OCI-LY7 (cell line): ENCODE data around the gene RRP36. TPM values are rescaled to one million over a fixed set of nuclear protein-coding genes. Genes with fewer than 3 reads are reported as not detected.
"Not testable (repeated sequence)": the region's sequence is repeated elsewhere in the genome, so short reads cannot be mapped to it uniquely, and the experiment has no call there.

Experiments
- BruUV-seq: library from RNA; stranded (reverse); fragments of 400-500 nt; replicated peaks from 2 replicates; lab custom pipeline; 2021; lab: Mats Ljungman, UMichigan
- CTCF ChIA-PET: fragments of 300-600 bp; sonication (Branson Sonifier 250); formaldehyde crosslinking; loops from one replicate; lab custom pipeline; 2022; ENCODE audit warnings: antibody characterized with exemption; ENCODE audit not compliant: unreplicated experiment; lab: Charles Lee
- POLR2A ChIA-PET: fragments of 300-600 bp; sonication (Branson Sonifier 250); formaldehyde crosslinking; loops from one replicate; lab custom pipeline; 2022; ENCODE audit warnings: antibody characterized with exemption; lab: Charles Lee
- DNase-seq: peaks from one replicate; pipeline ENCODE4 v3.0.0-alpha.2; 2015; ENCODE audit warnings: low spot score
- H2AFZ ChIP-seq: fragments of 200-600 bp; sonication (generic), shearing (Covaris generic); 2 replicates; pipeline ENCODE4 v1.6.1; 2014; ENCODE audit warnings: mild to moderate bottlenecking, antibody characterized with exemption, low read length, moderate library complexity
- H3K27ac ChIP-seq: fragments of 200-600 bp; sonication (generic); 2 replicates; pipeline ENCODE4 v1.5.1; 2014; ENCODE audit warnings: mixed run types, low read depth, mild to moderate bottlenecking, moderate library complexity, low read length, inconsistent platforms; ENCODE audit not compliant: poor library complexity, severe bottlenecking
- H3K36me3 ChIP-seq: fragments of 200-600 bp; sonication (generic); 2 replicates; pipeline ENCODE4 v1.6.1; 2014; ENCODE audit warnings: mild to moderate bottlenecking, antibody characterized with exemption, low read length, moderate library complexity, mixed read lengths; ENCODE audit not compliant: insufficient read depth
- H3K4me1 ChIP-seq: fragments of 200-600 bp; sonication (generic); 2 replicates; pipeline ENCODE4 v1.5.1; 2014; ENCODE audit warnings: mild to moderate bottlenecking, low read length; ENCODE audit not compliant: insufficient read depth, poor library complexity, severe bottlenecking
- H3K4me2 ChIP-seq: fragments of 200-600 bp; sonication (generic); 2 replicates; pipeline ENCODE4 v1.6.1; 2014; ENCODE audit warnings: mild to moderate bottlenecking, low read length
- H3K4me3 ChIP-seq: fragments of 200-600 bp; sonication (generic); 2 replicates; pipeline ENCODE4 v1.5.1; 2014; ENCODE audit warnings: mild to moderate bottlenecking, low read depth, low read length; ENCODE audit not compliant: poor library complexity, severe bottlenecking
- H3K79me2 ChIP-seq: fragments of 200-600 bp; sonication (generic); 2 replicates; pipeline ENCODE4 v1.6.1; 2016; ENCODE audit warnings: low read depth, mild to moderate bottlenecking, low read length, moderate library complexity, mixed read lengths; ENCODE audit not compliant: insufficient read depth
- H3K9me2 ChIP-seq: fragments of 200-600 bp; sonication (generic); 2 replicates; pipeline ENCODE4 v1.6.1; 2016; ENCODE audit warnings: mild to moderate bottlenecking, low read length, mixed read lengths; ENCODE audit not compliant: insufficient read depth
- H3K9me3 ChIP-seq: fragments of 200-600 bp; sonication (generic); 2 replicates; pipeline ENCODE4 v1.6.1; 2014; ENCODE audit warnings: mild to moderate bottlenecking, mixed run types, low read length, mixed read lengths
- H4K20me1 ChIP-seq: fragments of 200-600 bp; sonication (generic); 2 replicates; pipeline ENCODE4 v1.6.1; 2014; ENCODE audit warnings: mild to moderate bottlenecking, antibody characterized with exemption, low read length, moderate library complexity, mixed read lengths; ENCODE audit not compliant: insufficient read depth
- EZH2phosphoT487 ChIP-seq: fragments of 200-600 bp; sonication (generic); IDR thresholded peaks from 2 replicates; pipeline ENCODE4 v1.6.1; 2018; ENCODE audit warnings: low read depth, borderline replicate concordance, mild to moderate bottlenecking, mixed run types, antibody characterized with exemption, low read length, moderate library complexity, mixed read lengths
- intact Hi-C: fragments of 100-400 bp; cut with micrococcal nuclease; formaldehyde crosslinking; loops from one replicate; pipeline ENCODE4 v1.10.0; 2022; ENCODE audit not compliant: unreplicated experiment
- total RNA-seq, 2 experiments: library from RNA; depleted of rRNA in 1 of 2; stranded (reverse); fragments of >200 nt in 1 of 2; shearing (Covaris generic) in 1 of 2; gene quantifications; 2 replicates each; pipeline ENCODE4 v1.2.3, GENCODE V29; 2014 to 2022
- TF ChIP-seq, protein P1 (sequence below): fragments of 200-600 bp; sonication (generic); conservative IDR thresholded peaks from 2 replicates; pipeline ENCODE4 v1.5.1; 2014; ENCODE audit warnings: mild to moderate bottlenecking, antibody characterized with exemption, low read length, moderate library complexity, mixed read lengths

RRP36 gene
- total RNA-seq, 2 experiments from 2014 or later = 61.1 to 75.9 TPM

DNA sequence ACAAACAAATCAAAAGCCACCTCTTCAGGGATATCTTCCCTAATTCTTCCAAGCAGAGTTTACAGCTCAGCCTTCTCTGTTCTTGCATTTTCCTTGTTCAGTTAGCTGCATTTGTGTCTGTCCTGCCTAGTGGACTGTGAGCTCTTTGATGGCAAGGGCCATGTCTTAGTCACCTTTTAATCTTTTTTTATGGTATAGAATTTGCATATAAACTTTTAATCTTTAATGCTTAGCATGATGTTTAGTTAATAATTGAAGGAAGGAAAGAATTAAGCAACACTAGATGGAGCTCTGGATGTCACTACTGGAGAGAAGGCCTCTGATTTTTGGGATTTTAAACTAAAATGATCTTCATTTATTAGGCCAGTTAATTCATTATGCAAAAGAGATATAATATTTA, 24.9 kb upstream of the RRP36 start:
- Histone ChIP-seq H3K9me2 (no peaks in the 10 kb centered on the region), H3K4me3 (no peak overlapping the region), H3K27ac (no peak overlapping the region), H3K79me2 (no peaks in the 10 kb centered on the region), H3K4me2 (no peak overlapping the region), H3K4me1 (no peaks in the 10 kb centered on the region), H3K9me3 (no peaks in the 10 kb centered on the region), H3K36me3 (0 out of 2 replicates have a peak, but pooled peaks cover 3% of the 10 kb centered on the region), H4K20me1 (no peaks in the 10 kb centered on the region), H2AFZ (no peak overlapping the region)
- BruUV-seq = no TSS peak
- DNase-seq = no peak
- no peak for TF ChIP-seq EZH2phosphoT487
- TF ChIP-seq, protein P1, sequence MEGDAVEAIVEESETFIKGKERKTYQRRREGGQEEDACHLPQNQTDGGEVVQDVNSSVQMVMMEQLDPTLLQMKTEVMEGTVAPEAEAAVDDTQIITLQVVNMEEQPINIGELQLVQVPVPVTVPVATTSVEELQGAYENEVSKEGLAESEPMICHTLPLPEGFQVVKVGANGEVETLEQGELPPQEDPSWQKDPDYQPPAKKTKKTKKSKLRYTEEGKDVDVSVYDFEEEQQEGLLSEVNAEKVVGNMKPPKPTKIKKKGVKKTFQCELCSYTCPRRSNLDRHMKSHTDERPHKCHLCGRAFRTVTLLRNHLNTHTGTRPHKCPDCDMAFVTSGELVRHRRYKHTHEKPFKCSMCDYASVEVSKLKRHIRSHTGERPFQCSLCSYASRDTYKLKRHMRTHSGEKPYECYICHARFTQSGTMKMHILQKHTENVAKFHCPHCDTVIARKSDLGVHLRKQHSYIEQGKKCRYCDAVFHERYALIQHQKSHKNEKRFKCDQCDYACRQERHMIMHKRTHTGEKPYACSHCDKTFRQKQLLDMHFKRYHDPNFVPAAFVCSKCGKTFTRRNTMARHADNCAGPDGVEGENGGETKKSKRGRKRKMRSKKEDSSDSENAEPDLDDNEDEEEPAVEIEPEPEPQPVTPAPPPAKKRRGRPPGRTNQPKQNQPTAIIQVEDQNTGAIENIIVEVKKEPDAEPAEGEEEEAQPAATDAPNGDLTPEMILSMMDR = no peak; the same call in 1 of the 2 replicates
- intact Hi-C loops = no loop called here
- POLR2A ChIA-PET = interaction anchor here (1.1 to 1.4 kb wide), 4 partner anchors 11 to 18 kb away, joined by 3 to 6 read pairs (median 4); partner anchors contain the start of genes PEX6 and PPP2R5D
- CTCF ChIA-PET = no interaction called here

DNA sequence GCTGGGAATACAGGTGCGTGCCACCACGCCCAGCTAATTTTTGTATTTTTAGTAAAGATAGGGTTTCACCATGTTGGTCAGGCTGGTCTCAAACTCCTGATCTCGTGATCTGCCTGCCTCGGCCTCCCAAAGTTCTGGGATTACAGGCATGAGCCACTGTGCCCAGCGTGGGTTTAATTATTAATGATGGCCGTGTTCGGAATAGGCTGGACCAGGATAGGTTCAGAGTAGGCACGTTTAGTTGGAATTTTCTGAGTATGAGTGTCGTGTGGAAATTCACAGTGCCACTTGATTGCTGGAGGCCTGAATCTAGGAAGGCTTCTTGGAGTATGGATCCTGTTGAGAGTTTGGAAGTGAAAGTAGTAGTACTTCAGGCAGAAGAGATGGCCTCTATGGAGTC, 23.2 kb upstream of the RRP36 start:
- BruUV-seq, CTCF ChIA-PET, H3K4me1 ChIP-seq, H4K20me1 ChIP-seq, intact Hi-C loops, H3K9me3 ChIP-seq, H3K36me3 ChIP-seq, H3K79me2 ChIP-seq, H3K9me2 ChIP-seq, H2AFZ ChIP-seq, H3K4me2 ChIP-seq, H3K4me3 ChIP-seq, DNase-seq, H3K27ac ChIP-seq: not testable (repeated sequence)
- POLR2A ChIA-PET = interaction anchor here (0.7 kb wide), 1 partner anchor 176 kb away, joined by 4 read pairs; no protein-coding TSS in a partner anchor

DNA sequence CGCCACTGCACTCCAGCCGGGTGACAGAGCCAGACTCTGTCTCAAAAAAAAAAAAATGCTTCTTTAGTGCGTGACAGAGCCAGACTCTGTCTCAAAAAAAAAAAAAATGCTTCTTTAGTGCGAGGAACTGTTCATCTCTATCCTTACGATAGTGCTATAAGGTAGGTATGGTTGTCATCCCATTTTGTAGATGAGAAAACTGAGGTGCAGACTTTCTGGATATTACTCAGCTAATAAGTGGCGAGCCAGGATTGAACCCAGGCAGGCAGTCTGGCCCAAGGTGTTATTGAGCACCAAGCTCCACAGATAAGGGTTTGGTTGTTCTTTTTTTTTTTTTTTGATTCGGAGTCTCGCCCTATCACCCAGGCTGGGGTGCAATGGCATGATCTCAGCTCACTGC, 19.6 kb upstream of the RRP36 start:
- no peak for TF ChIP-seq EZH2phosphoT487
- TF ChIP-seq, protein P1 = no peak
- intact Hi-C loops = no loop called here
- Histone ChIP-seq H3K79me2 (no peaks in the 10 kb centered on the region), H3K4me3 (no peak overlapping the region), H3K36me3 (peaks cover 16% of the 10 kb centered on the region), H4K20me1 (no peaks in the 10 kb centered on the region), H3K9me2 (no peaks in the 10 kb centered on the region), H3K9me3 (no peaks in the 10 kb centered on the region), H3K4me2 (no peak overlapping the region), H2AFZ (no peak overlapping the region), H3K27ac (no peak overlapping the region), H3K4me1 (no peaks in the 10 kb centered on the region)
- ChIA-PET CTCF (no interaction called here), POLR2A (interaction anchor here (2.6 kb wide), 1 partner anchor 18 kb away, joined by 12 read pairs; the partner anchor contains the start of gene PPP2R5D)
- BruUV-seq = no TSS peak
- DNase-seq = no peak
